ENCODE data around the gene ACACB.
A peak's percentile ranks its signal among the peaks of the same experiment; 100 is the strongest.

Gene ACACB

GRCh38 chr12:109110988-109111495 lies 5.3 kb upstream of the ACACB start:
- peak; percentile 54 for DNase-seq

DNA sequence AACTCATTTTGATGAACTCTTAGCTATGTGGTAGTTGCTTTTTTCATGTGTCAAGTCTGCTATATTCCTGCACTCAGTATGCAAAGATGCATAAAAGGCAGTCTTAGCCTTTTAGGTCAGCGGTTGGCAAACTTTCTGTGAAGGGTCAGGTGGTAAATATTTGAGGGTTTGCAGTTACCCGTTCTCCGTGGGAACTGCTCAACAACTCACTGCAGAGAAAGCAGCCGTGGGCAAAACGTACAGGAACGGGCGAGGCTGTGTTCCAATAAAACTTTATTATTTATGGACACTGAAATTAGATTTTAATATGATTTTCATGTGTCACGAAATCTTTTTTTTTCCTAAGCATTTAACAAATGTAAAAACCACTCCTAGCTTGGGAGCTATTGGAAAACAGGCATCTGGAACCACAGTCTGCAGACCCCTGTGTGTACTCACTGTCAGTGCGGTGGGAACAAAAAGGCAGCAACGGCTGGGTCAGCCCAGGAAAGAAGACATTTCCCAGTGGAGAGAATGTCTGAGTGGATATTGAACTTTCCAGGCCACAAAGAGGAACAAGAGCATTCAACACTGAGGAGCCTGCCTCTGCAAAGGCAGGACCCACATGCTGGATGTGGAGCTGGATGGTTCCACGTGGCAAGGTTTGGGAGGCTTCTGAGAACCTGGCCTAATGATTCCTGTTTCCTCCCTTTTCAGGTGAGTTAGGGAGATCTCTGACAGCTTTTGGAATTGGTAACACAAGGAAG lies 3.5 kb upstream of the ACACB start:
- no peak for DNase-seq

- DNase-seq: no peak
Observed at GRCh38 chr12:109113661-109114321, 2.6 kb upstream of the ACACB start.

- no peak for DNase-seq
Observed at GRCh38 chr12:109114644-109115043, 1.7 kb upstream of the ACACB start.

- no peak for DNase-seq
Observed at GRCh38 chr12:109115404-109115757, 1.0 kb upstream of the ACACB start.

- no peak for DNase-seq
Observed at GRCh38 chr12:109116611-109116949, 193 bp downstream of the ACACB start.

DNA sequence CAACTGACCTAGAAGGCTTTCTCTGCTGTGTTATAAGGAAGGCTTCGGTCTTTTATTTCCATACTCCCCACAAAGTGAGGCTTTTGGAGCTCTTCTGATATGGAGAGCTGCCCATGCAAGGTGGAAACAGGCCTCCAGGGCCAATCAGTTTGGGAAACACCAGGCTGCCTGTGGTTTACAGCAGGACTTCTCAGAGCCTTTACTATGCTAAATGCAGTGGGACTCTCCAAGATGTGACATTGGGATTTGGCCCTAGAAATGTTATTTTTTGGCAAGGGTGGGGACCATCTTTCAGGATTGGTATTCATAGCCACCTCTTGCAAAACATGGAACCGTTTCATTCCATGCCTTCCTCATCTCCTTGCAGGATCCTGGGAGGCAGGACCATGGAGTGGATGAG lies 3.7 kb downstream of the ACACB start:
- no peak for DNase-seq

- no peak for DNase-seq
Observed at GRCh38 chr12:109120557-109120956, 4.2 kb downstream of the ACACB start.

DNA sequence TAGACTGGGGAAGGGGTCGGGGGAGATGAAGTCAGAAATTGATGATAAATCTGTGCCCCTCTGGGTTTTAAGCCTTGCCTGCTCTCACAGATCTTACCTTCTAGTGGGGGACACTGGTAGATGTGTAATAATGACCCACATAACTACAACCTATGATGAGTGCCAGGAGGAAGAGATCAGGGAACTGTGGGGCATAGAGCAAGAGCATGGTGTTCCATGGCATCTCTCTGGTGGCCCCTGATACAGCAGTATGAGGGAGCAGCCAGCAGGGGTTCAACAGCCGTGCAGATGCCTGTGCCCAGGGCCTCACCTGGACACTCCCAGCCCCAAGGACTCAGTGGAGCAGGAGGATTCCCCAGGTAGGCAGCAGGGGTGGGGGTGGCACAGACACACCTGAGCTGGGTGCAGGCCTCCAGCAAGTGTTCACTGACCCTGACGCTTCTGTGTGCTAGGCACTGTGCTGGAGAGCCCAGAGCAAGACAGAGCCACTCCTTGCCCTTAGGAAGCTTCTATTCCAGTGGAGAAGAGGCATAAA lies 5.0 kb downstream of the ACACB start:
- DNase-seq: no peak

GRCh38 chr12:109124878-109125648 lies 8.7 kb downstream of the ACACB start:
- no peak for DNase-seq

- no peak for DNase-seq
Observed at GRCh38 chr12:109125791-109126190, 9.4 kb downstream of the ACACB start.

GRCh38 chr12:109126784-109127183 lies 10.4 kb downstream of the ACACB start:
- no peak for DNase-seq

DNA sequence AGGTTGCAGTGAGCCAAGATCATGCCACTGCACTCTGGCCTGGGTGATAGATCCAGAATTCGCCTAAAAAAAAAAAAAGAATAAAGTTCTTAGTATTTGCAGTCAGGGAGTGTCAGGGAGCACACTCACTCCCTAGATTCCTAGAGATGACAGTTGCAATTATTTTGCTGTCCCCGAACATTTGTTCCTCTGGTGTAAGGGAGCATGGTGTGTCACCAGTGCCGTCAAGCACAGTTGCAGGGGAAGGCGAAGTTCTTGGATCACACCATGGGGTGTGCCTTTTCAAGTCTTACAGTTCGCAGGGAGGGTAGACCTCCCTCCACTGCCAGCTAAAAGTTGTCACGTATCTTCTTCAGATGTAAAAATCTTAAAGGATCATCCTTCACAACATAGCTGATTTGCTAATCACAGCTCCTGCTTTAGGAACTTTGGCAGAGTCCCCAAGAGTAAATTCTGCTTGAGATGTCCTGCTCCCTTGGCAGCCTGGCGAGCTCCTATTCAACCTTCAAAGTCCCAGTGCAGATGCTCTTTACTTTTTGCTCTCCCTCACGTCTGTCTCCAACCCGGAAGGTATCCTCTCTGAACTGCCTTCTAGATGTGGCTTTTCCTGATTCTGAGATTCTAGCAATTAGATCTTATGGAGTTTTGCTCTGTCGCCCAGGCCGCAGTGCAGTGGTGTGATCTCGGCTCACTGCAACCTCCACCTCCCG lies 11.3 kb downstream of the ACACB start:
- no peak for DNase-seq

DNA sequence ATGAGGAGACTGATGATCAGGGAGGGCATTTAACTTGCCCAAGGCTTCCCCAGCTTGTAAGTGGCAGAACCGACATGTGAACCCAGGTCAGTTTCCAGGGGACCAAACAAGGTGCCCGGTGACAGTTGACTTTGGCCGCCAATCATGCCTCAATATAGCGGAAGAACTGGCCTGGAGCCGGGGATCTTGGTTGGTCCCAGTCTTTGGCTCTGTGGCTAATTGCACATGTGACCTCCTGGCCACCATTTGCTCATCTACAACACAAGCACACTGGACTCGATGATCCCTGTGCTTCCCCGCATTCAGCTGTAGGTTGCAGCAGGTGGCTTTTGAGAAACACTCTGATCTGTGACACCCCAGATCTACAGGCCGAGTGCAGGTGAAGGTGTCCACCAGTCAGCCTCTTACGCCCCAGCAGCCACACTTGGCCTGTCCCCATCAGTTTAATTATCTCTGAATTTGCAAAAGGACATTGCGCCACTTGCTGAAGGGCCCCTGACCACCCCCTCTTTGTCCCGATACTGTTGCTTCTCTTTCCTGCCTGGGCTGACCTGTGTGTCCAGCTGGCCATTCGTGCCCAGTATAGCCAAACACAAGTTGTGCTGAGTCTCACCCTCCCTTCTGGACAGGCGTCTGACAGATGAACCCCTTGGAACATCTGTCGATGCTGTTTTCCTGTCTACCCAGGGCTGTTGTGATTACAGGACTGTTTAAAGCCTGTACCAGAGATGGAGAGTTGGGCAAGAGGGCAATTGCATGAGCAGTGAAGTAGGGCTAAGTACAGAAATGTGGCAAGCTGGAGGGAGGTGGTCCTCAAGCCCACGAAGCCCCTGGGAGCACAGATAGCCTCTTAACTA lies 14.1 kb downstream of the ACACB start:
- DNase-seq: no peak

DNA sequence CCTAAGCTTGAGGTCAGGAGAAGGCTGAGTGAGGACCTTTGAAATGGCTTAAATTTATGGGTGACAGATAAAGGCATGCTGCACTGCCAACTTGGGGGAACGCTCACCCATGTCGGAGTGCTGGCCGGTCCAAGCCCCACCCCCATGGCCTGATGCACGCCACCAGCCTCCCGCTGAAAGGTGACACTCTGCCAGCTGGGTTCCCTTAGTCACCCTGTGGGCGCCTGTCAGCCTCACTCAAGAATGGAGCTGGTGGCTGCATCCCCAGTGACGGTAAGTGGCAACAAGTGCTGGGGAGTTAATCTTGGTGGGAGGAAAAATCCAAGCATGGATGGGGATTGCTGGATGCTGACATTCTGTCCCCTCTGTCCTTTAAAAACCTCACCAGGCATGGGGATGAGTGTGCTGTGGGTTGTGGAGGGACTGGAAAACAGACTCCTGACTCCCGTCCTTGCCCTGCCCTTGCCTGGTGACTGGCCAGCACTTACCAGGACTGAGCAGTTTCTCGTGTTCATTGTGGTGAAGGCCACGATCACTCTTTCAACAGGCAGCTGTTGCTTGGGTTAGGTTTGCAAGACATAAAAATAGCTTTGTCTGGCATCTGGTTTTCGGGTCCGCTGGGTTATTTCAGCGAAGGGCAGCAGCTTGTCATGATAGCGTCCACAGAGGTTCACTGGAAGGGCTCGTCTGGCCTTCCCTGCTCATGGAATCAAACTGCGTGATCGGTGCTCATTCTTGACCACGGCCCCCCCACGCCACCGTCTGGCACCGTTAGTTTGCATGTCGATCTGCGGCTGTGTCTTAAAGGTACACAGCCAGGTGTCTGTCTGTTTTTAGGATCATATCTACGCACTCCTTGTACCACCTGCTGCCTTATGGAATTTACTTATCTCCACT lies 15.0 kb downstream of the ACACB start:
- no peak for DNase-seq

DNA sequence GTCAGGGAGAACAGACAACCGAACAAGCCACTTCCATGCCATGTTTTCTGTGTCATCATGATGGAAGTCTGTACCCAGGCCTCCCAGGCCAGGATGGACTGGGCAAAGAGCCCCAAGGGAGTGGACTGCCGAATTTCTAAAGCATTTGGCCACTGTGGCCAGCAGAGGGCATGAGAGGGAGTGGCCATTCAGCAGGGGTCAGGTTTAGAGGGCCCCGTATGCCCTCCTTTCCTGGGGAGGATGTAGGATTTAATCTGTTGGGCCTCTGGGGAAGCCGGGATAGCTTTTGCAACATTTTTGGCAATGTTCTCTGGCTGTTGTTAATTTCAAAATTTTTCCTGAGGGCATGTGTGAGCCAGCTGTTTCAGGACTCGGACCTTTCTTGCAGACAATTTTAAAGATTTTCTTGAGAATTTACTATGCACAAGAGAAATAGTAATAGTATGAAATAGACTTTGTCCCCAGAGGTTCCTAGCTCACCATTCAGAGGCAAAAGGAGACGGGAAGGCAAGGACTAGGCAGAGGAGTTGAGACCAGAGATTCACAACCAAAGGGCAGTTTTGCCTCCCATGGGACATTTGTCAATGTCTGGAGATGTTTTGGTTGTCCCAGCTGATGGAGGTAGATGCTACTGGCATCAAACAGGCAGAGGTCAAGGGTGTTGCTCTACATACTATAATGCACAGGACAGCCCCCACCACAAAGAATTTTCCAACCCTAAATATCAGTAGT lies 18.0 kb downstream of the ACACB start:
- DNase-seq: no peak

GRCh38 chr12:109137055-109137454 lies 20.7 kb downstream of the ACACB start:
- no peak for DNase-seq

- no peak for DNase-seq
Observed at GRCh38 chr12:109139360-109139759, 23.0 kb downstream of the ACACB start.

- DNase-seq: no peak
Observed at GRCh38 chr12:109139791-109140190, 23.4 kb downstream of the ACACB start.

DNA sequence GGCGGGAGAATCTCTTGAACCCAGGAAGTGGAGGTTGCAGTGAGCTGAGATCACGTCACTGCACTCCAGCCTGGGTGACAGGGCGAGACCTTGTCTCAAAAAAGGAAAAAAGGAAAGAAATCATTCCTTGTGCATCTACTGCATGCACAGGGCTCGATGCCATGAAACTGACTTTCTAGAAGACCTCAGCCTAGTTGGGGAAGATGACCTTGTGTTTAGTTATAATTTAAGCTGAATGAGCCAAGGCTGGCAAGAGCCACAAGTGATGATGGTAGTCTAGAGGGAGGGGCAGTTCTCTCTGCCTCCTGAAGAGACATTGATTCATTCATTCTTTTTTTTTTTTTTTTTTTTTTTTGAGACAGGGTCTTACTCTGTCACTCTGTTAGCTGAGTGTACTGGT lies 24.2 kb downstream of the ACACB start:
- DNase-seq: no peak
